ENCODE data around the gene PPP2R1A. TPM values are rescaled to one million over a fixed set of nuclear protein-coding genes. Genes with fewer than 3 reads are reported as not detected.
A peak's percentile ranks its signal among the peaks of the same experiment; 100 is the strongest.

PPP2R1A gene
- total RNA-seq, 2 donors from 2014 or later, result 50.8 to 119 TPM

- Histone ChIP-seq H3K27me3 (no peaks in the 10 kb centered on the region), H3K27ac (peak overlapping the region in 2 of 4 donors; percentile 79 to 85), H3K36me3 (replicated peaks in 1 of 2; ENCODE audit: insufficient read depth in 1 of 2, low read depth in 2 of 2) (peaks cover 0 to 1% of the 10 kb centered on the region in 2 donors), H3K4me3 (no peak overlapping the region), H3K9me3 (no peaks in the 10 kb centered on the region), H3K4me1 (peaks cover 6% of the 10 kb centered on the region)
- ATAC-seq, result no peak
- 89 to 96% methylated on average over 1 of the region's 1 CpG for WGBS, 2 donors
- no peak for DNase-seq
- intact Hi-C loops (cut with DNase I), result no loop called here
- no peak for TF ChIP-seq CTCF (IDR thresholded peaks at IDR 0.05)
- no peak for TF ChIP-seq POLR2A (IDR thresholded peaks at IDR 0.05)
Observed at GRCh38 chr19:52172347-52172746, 17.5 kb upstream of the PPP2R1A start.

- H3K4me1 ChIP-seq, result no peaks in the 10 kb centered on the region
- DNase-seq, result no peak
Observed at GRCh38 chr19:52176574-52176973, 13.3 kb upstream of the PPP2R1A start.

GRCh38 chr19:52187407-52187806 is 2.4 kb upstream of the PPP2R1A start:
- WGBS, 2 donors, result 95% methylated on average over 1 of the region's 1 CpG
- ATAC-seq, result no peak
- Histone ChIP-seq H3K9me3 (no peaks in the 10 kb centered on the region), H3K27me3 (no peaks in the 10 kb centered on the region), H3K36me3 (replicated peaks in 1 of 2; ENCODE audit: insufficient read depth in 1 of 2, low read depth in 2 of 2) (no peaks in the 10 kb centered on the region), H3K4me3 (no peak overlapping the region), H3K4me1 (peaks cover 24% of the 10 kb centered on the region), H3K27ac (no peak overlapping the region)
- no peak for DNase-seq
- TF ChIP-seq CTCF (IDR thresholded peaks at IDR 0.05) (no peak), POLR2A (IDR thresholded peaks at IDR 0.05) (no peak)
- intact Hi-C loops (cut with DNase I), result no loop called here

More at GRCh38 chr19:52176574-52176973, 13.3 kb upstream of the PPP2R1A start:
- Histone ChIP-seq H3K27ac (no peak overlapping the region), H3K4me3 (no peak overlapping the region), H3K9me3 (no peaks in the 10 kb centered on the region), H3K36me3 (replicated peaks in 1 of 2; ENCODE audit: insufficient read depth in 1 of 2, low read depth in 2 of 2) (no peaks in the 10 kb centered on the region), H3K27me3 (no peaks in the 10 kb centered on the region)
- intact Hi-C loops (cut with DNase I), result no loop called here
- TF ChIP-seq CTCF (IDR thresholded peaks at IDR 0.05), result no peak
- no peak for TF ChIP-seq POLR2A (IDR thresholded peaks at IDR 0.05)
- ATAC-seq, result no peak
- WGBS, 2 donors, result 56 to 58% methylated on average over 10 of the region's 10 CpGs

- WGBS, 2 donors, result 0 to 2% methylated on average over 32 of the region's 32 CpGs
- H3K27me3 ChIP-seq, result no peaks in the 10 kb centered on the region
- ATAC-seq (peak; percentile 7), DNase-seq (no peak)
- H3K27ac ChIP-seq, result peak overlapping the region; percentile 48 to 90 (median 78)
- no peaks in the 10 kb centered on the region for H3K9me3 ChIP-seq
- intact Hi-C loops (cut with DNase I), result no loop called here
- no peak overlapping the region for H3K4me3 ChIP-seq
- no peaks in the 10 kb centered on the region for H3K36me3 ChIP-seq (replicated peaks in 1 of 2; ENCODE audit: insufficient read depth in 1 of 2, low read depth in 2 of 2)
- H3K4me1 ChIP-seq, result peaks cover 40% of the 10 kb centered on the region
- TF ChIP-seq POLR2A (IDR thresholded peaks at IDR 0.05) (peak in 1 of 3 donors; percentile 56), CTCF (IDR thresholded peaks at IDR 0.05) (peak in 1 of 7 experiments; percentile 47)
Observed at GRCh38 chr19:52188822-52189734, 774 bp upstream of the PPP2R1A start.

Measured in body of pancreas (tissue), 4 donors.